Pons (tissue), 1 donor: ENCODE measurements around the gene DTD2.
"Not testable (repeated sequence)": the region's sequence is repeated elsewhere in the genome, so short reads cannot be mapped to it uniquely, and the experiment has no call there.

Experiments used
- DNase-seq: peaks from one replicate; pipeline ENCODE4 v3.0.0-alpha.2; 2016; ENCODE audit warnings: low spot score

Gene DTD2

DNA sequence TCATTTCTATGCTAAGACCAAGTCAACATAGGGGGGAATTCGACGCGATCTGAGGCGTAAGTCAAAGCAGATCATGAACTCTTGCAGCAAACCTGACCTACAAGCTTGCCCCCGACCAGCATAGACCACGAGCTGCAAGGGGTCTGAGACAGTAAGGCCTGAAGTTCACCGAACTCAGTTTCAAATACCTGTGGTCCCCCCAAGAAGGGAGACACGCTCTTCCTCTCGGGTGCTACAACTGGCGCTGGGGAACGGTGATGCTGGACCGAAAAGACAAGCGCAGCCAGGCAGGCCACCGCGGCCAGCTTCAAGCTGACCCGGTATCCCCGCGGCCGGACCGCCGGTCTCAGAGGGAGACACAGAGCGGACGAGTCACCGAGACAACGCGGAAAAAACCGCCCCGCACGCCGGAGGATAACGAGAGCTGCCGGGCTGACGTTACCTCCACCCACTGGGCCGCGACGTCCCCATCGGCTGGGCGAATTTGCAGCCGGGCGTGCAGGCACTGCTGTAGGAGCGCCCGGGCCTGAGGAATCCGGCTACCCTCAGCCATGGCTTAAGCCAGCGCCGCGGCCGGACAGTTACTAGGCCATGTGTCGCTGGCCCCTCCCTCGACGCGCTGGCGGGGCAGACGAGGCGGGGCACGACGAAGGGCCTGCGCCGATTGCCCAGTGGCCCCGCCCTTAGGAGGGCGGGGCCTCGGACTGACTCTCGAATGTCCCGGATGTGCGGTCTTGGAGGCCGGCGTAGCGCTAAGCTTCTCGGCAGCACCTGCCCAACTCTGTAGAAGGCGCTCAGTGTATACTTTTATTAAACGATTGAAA lies at the start of gene DTD2:
Gene DTD2, minus strand, starts transcription at position 666 of the 824 bp plus-strand sequence. Its CDS starts 113 bp downstream, at position 553.
- DNase-seq = peak; percentile 98

DNA sequence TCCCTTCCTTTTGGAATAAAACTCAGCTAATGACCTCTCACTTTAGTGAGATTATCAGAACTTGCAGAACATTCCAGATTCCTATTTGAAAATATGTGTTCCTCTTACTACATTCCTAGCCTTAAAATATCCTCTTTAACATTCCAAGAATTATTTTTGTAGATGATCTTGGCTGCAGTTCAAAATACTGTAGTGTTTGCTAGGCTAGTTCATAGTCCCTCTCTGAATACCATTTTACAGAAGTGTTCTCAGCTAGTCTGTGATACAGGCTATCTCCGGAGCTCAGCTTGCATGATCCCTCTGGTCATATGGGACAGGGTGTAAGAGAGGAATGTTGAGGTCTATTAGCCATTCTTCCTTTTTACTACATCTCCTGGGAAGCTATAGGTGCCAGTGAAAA lies 48.1 kb upstream of the DTD2 start:
- DNase-seq = no peak

DNA sequence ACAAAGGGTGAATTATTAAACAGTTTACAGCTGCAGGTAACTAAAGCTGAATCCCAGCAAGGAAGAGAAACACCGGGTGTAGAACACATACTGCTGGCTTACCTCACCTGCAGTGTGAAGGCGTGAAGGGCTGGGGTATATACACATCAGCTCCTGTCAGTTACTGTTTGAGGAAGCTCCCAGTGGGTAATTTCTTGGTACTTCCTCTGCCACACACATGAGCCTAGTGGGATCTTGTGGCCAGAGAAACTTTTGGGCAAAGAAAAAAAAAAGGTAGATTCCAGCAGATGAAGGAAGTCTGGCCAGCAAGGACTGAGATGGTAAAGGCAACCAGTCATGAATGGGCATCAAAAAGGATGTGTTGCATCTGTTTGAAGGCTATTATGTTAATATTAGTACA lies 44.6 kb upstream of the DTD2 start:
- DNase-seq = no peak

DNA sequence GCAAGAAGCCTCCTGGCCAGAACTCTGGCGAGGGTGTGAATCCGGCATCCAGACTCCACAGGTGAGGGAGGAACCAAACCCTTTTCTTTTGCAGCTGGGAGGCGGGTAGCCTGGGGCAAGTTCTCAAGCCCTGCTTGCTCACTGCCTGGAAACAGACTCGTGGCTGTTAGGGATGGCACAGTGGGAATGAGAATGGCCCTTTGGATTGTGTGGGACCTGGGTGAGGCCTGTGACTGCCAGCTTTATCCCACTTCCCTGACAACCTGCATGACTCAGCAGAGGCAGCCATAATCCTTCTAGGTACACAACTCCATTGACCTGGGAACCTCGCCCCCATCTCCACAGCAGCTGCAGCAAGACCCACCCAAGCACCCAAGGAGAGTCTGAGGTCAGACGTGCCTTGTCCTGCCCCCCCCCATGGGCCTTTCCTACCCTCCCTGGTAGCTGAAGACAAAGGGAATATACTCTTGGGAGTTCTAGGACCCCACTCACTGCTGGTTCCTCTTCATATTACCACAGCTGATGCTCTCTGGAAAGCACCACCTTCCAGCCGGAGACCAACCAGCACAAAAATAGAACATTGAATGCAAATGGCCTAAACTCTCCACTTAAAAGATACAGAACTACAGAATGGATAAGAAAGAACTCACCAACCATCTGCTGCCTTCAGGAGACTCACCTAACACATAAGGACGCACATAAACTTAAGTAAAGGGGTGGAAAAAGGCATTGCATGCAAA lies 35.6 kb upstream of the DTD2 start:
- no peak for DNase-seq

DNA sequence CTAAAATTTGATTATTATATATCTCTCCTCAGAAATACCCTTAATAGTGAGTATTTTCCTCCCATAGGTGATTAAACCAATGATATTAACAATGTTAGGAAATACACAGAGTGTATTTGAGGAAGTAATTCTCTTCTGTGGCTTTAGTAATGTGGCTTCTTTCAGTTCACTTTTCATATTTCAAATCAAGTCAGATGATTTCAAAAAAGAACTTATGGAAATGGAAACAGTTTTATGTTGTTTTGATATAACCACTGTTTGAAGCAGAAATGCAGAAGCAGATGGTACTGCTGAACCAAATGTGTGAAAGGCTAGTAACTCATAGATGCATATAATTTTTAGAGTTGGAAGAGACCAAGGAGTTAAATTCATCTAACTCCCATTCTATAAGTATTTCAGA lies 32.4 kb upstream of the DTD2 start:
- no peak for DNase-seq

DNA sequence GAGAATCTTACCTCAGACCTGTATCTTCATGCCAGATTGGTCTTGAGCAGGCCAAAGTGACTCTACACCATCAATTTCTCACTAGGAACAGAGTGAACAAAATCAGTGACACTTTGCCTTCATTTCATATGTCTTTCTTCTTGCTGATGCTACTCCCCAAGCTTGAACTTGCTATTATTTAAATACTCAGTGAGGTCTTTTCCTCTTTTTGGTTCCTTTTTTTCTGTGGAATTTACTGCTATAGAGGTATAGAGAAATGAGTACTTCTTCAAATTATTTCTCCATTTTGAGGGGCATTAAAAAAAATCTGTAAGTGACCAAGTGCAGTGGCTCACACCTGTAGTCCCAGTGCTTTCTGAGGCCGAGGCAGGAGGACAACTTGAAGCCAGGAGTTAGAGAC lies 30.6 kb upstream of the DTD2 start, which contains the start of gene GPR33:
Gene GPR33, minus strand, starts transcription at position 154 of the 400 bp plus-strand sequence. CDS start 4,074 bp downstream, outside the sequence.
- DNase-seq = peak; percentile 14

DNA sequence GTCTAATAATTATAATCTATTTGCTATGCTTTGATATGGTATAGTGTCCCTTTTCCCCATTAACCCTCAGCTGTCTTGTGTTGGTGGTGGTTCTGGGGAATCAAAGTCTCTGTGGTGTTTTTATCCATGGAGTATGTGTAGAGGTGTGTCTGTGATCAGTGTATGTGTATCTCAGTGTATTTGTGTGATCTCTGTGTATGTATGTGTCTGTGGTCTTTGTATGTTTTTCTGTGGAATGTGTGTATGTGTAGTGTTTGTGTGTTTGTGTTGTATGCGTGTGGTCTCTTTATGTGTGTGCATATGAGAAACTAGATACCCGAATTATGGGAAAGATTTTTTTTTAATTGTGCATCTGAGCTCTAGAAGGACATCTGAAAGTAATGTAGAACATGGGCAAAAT lies 29.5 kb upstream of the DTD2 start:
- no peak for DNase-seq

DNA sequence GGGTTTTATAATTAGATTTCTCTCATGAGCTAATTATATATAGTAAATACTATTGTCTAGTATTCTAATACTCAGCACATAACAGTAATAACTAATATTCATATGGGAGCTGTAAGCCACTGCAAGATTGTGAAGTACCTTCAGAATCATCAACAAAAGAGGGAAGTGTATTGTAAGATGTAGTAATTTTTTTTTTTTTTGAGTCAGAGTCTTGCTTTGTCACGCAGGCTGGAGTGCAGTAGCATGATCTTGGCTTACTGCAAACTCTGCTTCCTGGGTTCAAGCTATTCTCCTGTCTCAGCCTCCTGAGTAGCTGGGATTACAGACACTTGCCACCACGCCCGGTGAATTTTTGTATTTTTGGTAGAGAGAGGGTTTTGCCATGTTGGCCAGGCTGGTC lies 27.4 kb upstream of the DTD2 start:
- no peak for DNase-seq

DNA sequence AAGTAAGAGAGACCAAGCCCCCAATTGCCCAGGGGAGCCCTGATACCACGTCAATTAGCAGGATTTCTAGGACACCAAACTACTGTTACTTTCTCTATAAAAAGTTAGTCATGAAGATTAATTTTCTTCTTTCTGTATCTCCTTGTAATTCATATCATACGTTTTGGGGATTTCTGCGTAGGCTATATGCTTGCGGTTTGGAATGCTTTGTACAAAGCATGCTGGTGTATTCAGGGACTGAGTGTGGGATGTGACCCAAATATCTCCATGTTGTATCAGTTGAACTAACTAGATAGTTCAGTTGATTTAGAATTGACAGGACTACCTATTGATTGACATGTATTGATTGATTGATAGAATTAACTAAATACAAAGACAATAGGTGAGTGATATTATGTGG lies 22.9 kb upstream of the DTD2 start:
- DNase-seq = no peak

DNA sequence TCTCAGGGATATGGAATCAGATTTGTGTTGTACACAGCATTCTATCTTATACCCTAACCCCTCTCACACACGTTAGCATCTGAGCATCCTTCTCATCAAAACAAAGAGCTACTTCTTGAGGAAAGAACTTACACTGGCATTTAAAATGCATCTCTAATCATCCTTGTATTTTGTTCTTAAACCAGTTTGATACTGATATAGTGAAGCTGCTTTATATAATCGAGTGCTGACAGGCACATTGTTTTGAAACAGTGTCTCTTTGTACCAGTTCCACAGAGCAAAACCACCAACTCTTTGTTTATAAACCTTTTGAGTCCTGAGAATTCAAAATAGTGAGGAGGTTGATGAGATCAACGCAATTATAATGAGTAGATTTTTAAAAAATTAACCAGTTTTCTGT lies 21.7 kb upstream of the DTD2 start:
- DNase-seq = peak; percentile 96

DNA sequence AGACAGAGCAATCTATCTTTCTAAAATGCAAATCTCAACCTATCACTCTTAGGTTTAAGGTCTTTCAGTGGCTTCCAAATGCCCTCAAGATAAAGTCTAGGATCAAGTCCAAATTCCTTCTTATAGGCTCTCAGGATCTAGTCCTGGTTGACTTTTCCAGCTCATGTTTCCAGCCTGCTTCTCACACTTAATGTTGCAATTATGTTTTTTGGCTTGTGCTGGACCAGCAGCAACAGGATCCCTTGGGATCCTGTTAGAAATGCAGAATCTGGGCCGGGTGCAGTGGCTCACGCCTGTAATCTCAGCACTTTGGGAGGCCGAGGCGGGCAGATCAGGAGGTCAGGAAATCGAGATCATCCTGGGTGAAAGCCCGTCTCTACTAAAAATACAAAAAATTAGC lies 19.9 kb upstream of the DTD2 start:
- DNase-seq = no peak

DNA sequence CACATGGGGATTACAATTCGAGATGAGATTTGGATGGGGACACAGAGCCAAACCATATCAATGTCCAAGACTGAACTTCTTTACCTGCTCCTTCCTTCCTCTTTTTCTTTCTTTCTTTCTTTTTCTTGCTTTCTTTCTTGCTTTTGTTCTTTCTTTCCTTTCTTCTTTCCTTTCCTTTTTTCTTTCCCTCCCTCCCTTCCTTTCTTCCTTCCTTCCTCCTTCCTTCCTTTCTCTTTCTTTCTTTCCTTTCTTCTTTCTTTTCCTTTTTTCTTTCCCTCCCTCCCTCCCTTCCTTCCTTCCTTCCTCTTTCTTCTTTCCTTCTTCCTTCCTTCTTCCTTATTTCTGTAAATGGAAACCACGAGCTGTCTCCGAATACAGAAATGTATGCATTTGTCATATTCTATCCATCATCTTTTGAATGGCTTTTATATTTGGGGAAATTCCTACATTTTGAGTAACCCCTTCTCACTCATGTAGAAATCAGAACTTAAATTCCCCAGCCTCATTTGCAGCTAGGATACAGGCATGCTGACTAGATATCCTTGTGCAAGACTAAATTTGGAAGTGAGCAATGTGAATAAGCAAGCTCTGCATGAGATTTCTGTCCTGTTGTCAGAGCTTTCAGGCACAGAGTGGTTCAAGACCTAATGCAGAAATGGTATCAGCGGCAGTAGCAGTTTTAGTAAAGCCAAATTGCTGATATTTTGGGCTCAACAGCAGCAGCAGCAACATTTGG lies 19.0 kb upstream of the DTD2 start:
- no peak for DNase-seq

DNA sequence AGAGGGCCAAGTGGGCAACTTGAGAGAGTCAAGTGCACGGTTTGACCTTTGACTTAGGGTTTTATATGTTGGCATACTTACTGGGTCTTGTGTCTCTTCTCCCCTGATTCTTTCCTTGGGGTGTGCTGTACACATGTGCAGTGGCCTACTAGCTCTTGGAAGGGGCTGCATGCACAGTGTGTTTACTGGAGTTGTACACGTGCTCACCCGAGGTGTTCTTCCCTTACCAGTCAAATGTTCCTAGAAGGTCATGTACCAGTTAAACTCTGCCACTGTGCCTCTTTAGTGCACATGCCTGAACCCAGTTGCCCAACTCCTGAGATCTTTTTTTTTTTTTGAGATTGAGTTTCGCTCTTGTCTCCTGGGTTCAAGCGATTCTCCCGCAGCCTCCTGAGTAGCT lies 9.2 kb upstream of the DTD2 start:
- DNase-seq = no peak

DNA sequence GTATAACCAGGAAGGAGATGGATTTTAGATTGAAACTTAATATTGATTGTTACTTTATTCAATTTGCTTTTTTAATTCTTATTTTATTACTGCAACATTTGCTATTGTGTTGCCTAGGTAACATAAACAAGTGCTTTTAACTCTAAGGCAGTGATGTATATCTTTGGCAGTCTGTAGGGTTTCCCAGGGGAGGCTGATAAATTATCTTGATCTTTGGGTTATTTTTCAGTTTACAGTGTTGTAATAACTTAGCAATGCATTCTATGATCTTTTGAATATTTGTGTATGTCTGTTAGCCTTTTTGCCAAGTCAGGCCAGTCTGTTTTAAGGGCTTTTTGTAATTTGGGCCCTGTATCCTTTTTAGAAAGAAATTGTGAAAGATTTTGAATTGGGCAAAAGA lies 7.8 kb upstream of the DTD2 start:
- no peak for DNase-seq

DNA sequence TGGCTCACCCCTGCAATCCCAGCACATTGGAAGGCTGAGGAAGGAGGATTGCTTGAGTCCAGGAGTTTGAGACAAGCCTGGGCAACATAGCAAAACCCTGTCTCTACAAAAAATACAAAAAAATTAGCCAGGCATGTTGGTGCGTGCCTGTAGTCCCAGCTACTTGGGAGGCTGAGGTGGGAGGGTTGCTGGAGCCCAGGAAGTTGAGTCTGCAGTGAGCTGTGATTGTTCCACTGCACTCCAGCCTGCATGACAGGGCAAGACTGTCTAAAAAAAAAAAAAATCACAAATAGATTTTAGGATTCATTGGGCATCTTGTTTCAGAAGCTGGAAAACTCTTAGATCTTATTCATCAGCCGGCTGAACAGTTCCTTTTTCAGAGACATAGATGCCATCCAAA lies 5.1 kb upstream of the DTD2 start:
- DNase-seq = not testable (repeated sequence)

DNA sequence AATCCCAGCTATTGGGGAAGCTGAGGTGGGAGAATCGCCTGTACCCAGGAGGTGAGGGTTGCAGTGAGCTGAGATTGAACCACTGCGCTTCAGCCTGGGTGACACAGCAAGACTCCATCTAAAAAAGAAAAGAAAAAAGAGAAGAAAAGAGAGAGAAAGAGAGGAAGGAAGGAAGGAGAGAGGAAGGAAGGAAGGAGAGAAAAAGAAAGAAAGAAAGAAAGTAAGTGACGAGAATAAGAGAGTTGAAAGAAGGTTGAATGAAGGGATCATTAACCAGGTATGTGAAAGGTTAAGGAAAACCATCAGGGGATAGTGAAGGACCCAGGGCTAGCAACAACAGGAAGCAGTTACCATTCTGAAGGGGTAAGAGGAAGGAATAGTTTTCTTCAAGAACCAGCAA lies 4.2 kb upstream of the DTD2 start:
- no peak for DNase-seq

DNA sequence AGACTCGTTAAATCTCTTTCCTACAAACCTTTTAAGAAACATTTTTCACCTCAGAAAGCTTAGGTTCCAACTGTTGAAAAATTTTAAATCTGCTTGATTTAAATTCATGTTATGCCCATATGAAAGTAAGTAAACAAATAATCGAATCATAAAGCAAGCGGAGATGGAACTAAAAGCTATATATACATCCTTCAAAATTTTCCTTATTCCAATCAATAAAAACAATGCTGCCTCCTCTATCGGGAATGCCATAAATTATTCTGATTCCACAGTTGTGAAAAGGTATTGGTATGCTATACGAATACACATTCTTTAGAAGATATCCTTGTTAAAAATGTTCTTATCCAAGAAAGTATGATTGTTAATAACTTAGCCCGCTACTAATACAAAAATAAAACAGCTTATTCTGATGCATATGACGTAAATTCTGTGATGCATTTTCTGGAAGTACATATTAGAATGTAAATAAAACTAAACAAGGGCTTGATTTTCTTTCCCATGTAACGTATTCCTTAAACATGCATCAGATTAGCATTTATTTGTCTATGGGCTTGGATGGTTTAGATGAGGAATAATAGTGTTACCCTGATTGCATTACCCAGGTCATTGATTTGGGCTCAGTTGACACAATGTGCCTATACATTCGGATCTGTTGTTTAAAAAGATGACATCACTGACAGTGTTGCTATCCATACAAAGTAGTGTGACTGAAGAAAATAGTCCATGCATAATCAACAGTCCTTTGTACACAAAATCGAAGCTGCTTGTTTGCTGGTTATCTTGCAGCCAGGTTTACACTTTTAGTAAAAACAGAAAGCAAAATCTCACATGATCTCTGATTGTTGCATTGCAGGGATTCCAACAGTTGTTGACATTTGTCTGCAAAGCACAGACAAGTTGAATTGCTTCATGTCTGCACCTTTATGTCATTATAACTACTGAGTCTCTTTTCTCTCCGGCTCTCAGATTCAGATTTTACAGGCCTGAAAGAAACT lies 656 bp upstream of the DTD2 start:
- peak; percentile 88 for DNase-seq

DNA sequence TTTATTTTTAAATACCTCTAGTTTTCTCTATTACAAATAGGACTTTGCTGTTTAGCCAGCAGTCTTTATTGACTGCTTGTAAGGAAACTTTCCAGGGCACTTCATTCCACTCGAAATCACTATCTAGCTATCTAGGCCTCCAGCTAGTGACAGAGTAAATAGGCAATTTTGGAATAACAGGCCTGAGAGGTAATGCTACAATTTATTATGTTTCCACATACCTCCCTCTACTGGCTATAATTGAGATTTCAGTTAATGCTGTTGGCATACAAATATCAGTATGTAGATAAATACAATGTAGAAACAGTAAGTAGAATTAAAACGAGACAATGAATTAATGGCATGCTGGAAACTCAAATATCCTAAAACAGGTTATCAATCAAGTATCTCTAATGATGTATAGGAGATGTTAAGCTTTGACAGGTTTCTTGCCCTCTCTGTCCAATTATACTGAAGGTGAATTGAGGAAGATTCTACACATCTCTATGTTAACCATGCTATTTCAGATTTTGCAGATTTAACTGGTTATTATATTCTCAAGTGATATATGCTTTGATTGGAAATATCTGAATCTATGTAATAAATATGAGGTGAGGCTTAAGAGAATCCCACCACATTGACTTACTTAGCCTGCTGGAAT lies 7.2 kb downstream of the DTD2 start:
- peak; percentile 72 for DNase-seq

DNA sequence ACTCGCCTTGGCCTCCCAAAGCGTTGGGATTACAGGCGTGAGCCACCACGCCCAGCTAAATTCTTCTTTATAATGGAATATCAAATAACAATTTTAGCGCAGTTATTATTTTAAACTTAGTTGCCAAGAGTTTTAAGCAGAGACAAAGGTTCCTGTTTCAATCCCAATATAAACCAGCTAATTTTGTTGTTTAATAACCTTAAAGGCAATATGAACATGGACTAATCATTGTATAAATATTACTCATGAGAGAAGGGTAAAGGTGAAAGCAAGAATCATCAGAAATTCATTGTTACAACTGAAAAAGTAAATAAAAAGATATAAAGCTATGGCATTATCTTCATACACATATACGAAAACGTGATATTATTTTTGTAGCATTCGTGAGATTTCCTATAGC lies 8.2 kb downstream of the DTD2 start:
- no peak for DNase-seq

DNA sequence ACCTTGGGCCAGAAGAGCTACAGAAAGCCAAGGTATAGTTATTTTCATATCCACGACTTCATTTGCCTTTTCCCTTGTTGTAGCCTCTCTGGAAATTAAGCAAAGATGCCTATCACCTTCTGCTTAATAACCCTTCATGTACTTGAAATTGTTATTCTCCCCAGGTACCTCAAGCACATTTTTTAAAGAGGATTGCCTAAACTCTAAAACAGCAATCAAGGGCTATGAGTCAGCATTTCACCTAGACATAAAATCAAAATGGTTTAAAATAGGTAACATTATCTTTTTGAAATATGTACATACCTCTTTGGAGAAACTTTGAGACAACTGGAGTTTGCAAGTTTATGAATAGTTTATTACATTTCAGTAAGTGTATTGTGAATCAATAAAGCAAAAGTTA lies 11.6 kb downstream of the DTD2 start:
- no peak for DNase-seq

DNA sequence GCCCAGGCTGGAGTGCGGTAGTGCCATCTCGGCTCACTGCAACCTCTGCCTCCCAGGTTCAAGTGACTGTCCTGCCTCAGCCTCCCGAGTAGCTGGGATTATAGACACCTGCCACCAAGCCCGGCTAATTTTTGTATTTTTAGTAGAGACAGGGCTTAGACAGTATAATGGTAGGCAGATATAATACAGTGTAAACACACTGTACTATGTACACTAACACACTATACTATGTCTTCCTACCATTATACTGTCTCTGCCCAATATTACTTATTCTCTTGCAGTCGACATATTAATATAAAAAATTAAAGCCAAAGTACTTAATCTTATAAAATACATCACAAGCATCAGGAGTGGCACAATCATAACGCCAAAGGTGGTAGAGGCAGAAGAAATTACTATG lies 15.0 kb downstream of the DTD2 start:
- no peak for DNase-seq
